SU-DHL-6 (cell line): ENCODE data around the gene GRK6.

Source experiments
- H2AFZ ChIP-seq: fragments of 200-600 bp; sonication (generic); 2 replicates; pipeline ENCODE4 v1.6.1; 2014; ENCODE audit warnings: low read depth, mild to moderate bottlenecking, moderate library complexity, mixed read lengths, antibody characterized with exemption, low read length; ENCODE audit not compliant: severe bottlenecking
- H3F3A ChIP-seq: fragments of 200-600 bp; shearing (Covaris generic); 2 replicates; pipeline ENCODE4 v1.6.0; 2016; ENCODE audit warnings: antibody characterized with exemption, mild to moderate bottlenecking; ENCODE audit not compliant: insufficient read depth
- H3K27ac ChIP-seq: fragments of 200-600 bp; sonication (generic); 2 replicates; pipeline ENCODE4 v1.5.1; 2016; ENCODE audit warnings: low read depth, mild to moderate bottlenecking, low read length, moderate library complexity, mixed read lengths
- H3K27me3 ChIP-seq: fragments of 200-600 bp; sonication (generic), shearing (Covaris generic); 2 replicates; pipeline ENCODE4 v1.6.0; 2014; ENCODE audit warnings: mild to moderate bottlenecking, low read length
- H3K36me3 ChIP-seq: fragments of 200-600 bp; sonication (generic); 2 replicates; pipeline ENCODE4 v1.6.1; 2014; ENCODE audit warnings: mild to moderate bottlenecking, low read length, mixed read lengths
- H3K4me2 ChIP-seq: fragments of 300-600, 200-600 bp; shearing (Covaris generic), sonication (generic); 2 replicates; pipeline ENCODE4 v1.6.0; 2014; ENCODE audit warnings: low read length, low read depth, mild to moderate bottlenecking; ENCODE audit not compliant: poor library complexity, severe bottlenecking
- H3K4me3 ChIP-seq: fragments of 200-600 bp; sonication (generic); 2 replicates; pipeline ENCODE4 v1.5.1; 2014; ENCODE audit warnings: antibody characterized with exemption, low read length, mild to moderate bottlenecking, mixed read lengths; ENCODE audit not compliant: insufficient read depth, poor library complexity, severe bottlenecking
- H3K79me2 ChIP-seq: fragments of 200-600 bp; sonication (generic); 2 replicates; pipeline ENCODE4 v1.6.1; 2014; ENCODE audit warnings: mild to moderate bottlenecking, low read length, moderate library complexity; ENCODE audit not compliant: insufficient read depth
- H3K9ac ChIP-seq: fragments of 200-600 bp; sonication (generic); 2 replicates; pipeline ENCODE4 v1.7.0; 2014; ENCODE audit warnings: mild to moderate bottlenecking, low read length
- H3K9me2 ChIP-seq: fragments of 200-600 bp; sonication (generic); replicated peaks from 2 replicates; pipeline ENCODE4 v1.6.1; 2014; ENCODE audit warnings: low read length; ENCODE audit not compliant: insufficient read depth
- H3K9me3 ChIP-seq: fragments of 200-600 bp; sonication (generic); 2 replicates; pipeline ENCODE4 v1.6.1; 2014; ENCODE audit warnings: low read length, mixed read lengths; ENCODE audit not compliant: insufficient read depth
- H4K20me1 ChIP-seq: fragments of 200-600 bp; sonication (generic); 2 replicates; pipeline ENCODE4 v1.6.1; 2014; ENCODE audit warnings: low read depth, mild to moderate bottlenecking, antibody characterized with exemption, low read length, moderate library complexity, mixed read lengths
- EZH2phosphoT487 ChIP-seq: fragments of 200-600 bp; sonication (generic), shearing (Covaris generic); conservative IDR thresholded peaks from 2 replicates; pipeline ENCODE4 v1.6.1; 2018; ENCODE audit warnings: mild to moderate bottlenecking, antibody characterized with exemption, low read length, moderate library complexity, mixed read lengths
- TF ChIP-seq, protein P1 (sequence below): fragments of 200-600 bp; sonication (generic); IDR thresholded peaks from one replicate; pipeline ENCODE4 v1.5.1; 2017; ENCODE audit warnings: antibody characterized with exemption, mild to moderate bottlenecking, low read length, moderate library complexity; ENCODE audit not compliant: insufficient read depth, poor library complexity, severe bottlenecking

The GRK6 gene

DNA sequence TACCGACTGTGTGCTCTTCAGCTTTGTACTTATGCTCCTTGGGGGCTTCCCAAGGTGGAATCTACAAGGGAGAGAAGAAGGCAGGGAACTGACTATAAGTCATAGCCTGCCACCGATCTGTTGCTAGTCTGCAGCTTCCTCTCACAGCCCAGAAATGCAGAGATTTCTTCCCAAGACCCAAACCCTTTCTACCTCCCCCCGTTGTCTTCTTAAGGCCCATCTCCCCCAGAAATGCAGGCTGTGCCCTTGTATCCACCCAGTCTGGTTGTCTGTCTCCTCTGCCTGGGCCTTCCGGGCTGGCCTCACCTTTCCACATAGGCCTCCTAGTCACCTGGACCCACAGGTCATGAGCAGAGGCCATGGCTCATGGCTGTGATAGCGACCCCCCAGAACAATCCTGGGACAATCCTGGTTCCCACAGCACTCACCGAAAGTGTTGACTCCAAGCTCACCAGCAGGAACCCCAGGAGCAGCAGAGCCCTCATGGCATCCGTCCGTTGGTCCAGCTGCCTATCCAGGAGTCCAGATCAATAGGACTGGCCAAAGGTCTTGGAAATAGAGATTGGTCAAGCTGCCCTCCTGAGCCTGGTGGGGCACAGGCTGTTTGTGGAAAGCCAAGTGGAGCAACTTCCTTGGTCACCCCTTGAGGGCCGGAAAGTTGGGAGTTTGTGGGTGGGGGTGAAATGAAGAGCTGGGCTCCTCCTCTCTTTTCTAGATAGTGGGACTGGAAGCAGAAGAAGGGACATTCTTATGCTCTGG lies 17.3 kb upstream of the GRK6 start, which contains the start of gene F12:
Gene F12, minus strand, starts transcription at position 522 of the 759 bp plus-strand sequence. Its CDS starts 37 bp downstream, at position 485.
- TF ChIP-seq, protein P1, sequence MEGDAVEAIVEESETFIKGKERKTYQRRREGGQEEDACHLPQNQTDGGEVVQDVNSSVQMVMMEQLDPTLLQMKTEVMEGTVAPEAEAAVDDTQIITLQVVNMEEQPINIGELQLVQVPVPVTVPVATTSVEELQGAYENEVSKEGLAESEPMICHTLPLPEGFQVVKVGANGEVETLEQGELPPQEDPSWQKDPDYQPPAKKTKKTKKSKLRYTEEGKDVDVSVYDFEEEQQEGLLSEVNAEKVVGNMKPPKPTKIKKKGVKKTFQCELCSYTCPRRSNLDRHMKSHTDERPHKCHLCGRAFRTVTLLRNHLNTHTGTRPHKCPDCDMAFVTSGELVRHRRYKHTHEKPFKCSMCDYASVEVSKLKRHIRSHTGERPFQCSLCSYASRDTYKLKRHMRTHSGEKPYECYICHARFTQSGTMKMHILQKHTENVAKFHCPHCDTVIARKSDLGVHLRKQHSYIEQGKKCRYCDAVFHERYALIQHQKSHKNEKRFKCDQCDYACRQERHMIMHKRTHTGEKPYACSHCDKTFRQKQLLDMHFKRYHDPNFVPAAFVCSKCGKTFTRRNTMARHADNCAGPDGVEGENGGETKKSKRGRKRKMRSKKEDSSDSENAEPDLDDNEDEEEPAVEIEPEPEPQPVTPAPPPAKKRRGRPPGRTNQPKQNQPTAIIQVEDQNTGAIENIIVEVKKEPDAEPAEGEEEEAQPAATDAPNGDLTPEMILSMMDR: no peak
- TF ChIP-seq EZH2phosphoT487: no peak
- H3K9ac ChIP-seq: no peak within 1 kb of the TSS
- no peaks in the 10 kb centered on the region for H3K27me3 ChIP-seq
- no peak within 1 kb of the TSS for H3K4me3 ChIP-seq
- no peaks in the 10 kb centered on the region for H3K36me3 ChIP-seq
- no peak within 1 kb of the TSS for H3K4me2 ChIP-seq
- H2AFZ ChIP-seq: no peak within 1 kb of the TSS
- H3F3A ChIP-seq: no peaks in the 10 kb centered on the region; the same call in 1 of the 2 replicates
- H4K20me1 ChIP-seq: no peaks in the 10 kb centered on the region
- H3K9me2 ChIP-seq: no peaks in the 10 kb centered on the region
- no peaks in the 10 kb centered on the region for H3K79me2 ChIP-seq
- no peak within 1 kb of the TSS for H3K27ac ChIP-seq
- H3K9me3 ChIP-seq: no peaks in the 10 kb centered on the region

DNA sequence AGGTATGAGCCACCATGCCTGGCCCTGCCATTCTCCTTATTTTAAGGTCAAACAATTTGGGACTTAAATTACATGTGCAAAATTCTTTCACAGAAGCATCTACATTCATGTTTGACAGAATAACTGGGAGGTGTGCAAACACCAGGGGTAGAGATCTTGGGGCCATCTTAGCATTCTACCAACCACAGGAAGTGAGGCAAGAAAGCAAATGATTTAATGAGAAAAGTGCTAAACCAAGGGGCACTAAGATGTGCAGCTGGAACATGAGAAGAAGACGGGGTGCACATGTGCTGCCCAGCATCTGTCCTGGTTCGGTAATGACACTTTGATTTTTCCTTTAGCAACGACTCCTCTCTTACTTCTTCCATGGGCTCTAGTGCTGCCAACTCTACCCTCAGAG lies 15.9 kb upstream of the GRK6 start:
- Histone ChIP-seq H3K9me3 (no peaks in the 10 kb centered on the region), H3F3A (no peaks in the 10 kb centered on the region; the same call in 1 of the 2 replicates), H3K27me3 (no peaks in the 10 kb centered on the region), H3K36me3 (no peaks in the 10 kb centered on the region), H3K9me2 (no peaks in the 10 kb centered on the region), H3K27ac (no peak overlapping the region), H3K79me2 (no peaks in the 10 kb centered on the region), H3K4me2 (no peak overlapping the region), H3K9ac (no peak overlapping the region), H2AFZ (no peak overlapping the region), H3K4me3 (no peak overlapping the region), H4K20me1 (no peaks in the 10 kb centered on the region)
- TF ChIP-seq, protein P1: no peak
- no peak for TF ChIP-seq EZH2phosphoT487

DNA sequence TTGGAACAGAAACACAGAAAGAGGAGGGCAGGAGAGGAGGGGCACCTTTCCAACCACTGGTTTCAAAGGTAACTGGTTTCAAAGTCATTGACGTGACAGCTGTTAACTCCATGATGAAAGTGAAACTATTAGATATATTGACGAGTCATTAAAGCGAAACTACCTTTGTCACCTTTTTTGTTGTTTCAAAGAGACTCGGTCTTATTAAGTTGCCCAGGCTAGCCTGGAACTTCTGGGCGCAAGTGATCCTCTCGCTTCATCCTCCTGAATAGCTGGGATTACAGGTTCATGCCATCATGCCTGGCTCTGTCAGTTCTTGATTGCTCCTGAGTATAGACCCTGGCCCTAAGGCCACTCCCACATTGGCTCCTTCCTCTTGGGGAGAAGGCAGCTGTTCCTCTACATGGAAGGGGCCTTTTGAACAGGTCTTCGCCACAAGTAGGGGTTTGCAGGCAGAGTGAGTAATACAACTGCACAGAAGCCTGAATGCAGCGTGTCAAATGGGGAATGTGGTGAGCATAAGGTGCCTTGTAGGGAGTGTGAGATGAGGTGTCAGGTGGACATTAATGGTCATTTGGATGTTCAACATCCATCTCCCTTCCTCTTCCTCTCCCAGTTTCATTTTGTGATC lies 13.8 kb upstream of the GRK6 start:
- no peak overlapping the region for H3K4me2 ChIP-seq
- H3K9ac ChIP-seq: no peak overlapping the region

More for the DNA sequence above, 13.8 kb upstream of the GRK6 start:
- Histone ChIP-seq H3K4me3 (no peak overlapping the region), H3K79me2 (no peaks in the 10 kb centered on the region), H2AFZ (no peak overlapping the region), H4K20me1 (no peaks in the 10 kb centered on the region), H3K9me2 (no peaks in the 10 kb centered on the region), H3K36me3 (no peaks in the 10 kb centered on the region), H3K27ac (no peak overlapping the region), H3K27me3 (no peaks in the 10 kb centered on the region), H3F3A (no peaks in the 10 kb centered on the region), H3K9me3 (no peaks in the 10 kb centered on the region)
- no peak for TF ChIP-seq EZH2phosphoT487
- TF ChIP-seq, protein P1: no peak
